PC-9 (cell line): ENCODE data around the gene GCK. TPM values are rescaled to one million over a fixed set of nuclear protein-coding genes. Genes with fewer than 3 reads are reported as not detected.

Experiments
- BruUV-seq: library from RNA; stranded (reverse); fragments of 400-500 nt; replicated peaks from 2 replicates; lab custom pipeline; 2021; lab: Mats Ljungman, UMichigan
- CTCF ChIA-PET: fragments of 300-600 bp; sonication (Branson Sonifier 250); formaldehyde crosslinking; loops from one replicate; lab custom pipeline; 2022; ENCODE audit warnings: antibody characterized with exemption; lab: Charles Lee
- POLR2A ChIA-PET: fragments of 300-600 bp; sonication (Branson Sonifier 250); formaldehyde crosslinking; loops from one replicate; lab custom pipeline; 2022; ENCODE audit warnings: antibody characterized with exemption; ENCODE audit not compliant: unreplicated experiment; lab: Charles Lee
- DNase-seq, 2 experiments: peaks; one replicate each; pipeline versions ENCODE4 v3.0.0 to v3.0.0-alpha.2; 2015 to 2022; ENCODE audit warnings: mixed read lengths in 1 of 2
- H2AFZ ChIP-seq: fragments of 200-600 bp; sonication (generic); 2 replicates; pipeline ENCODE4 v1.8.1; 2017; ENCODE audit warnings: antibody characterized with exemption
- H3F3A ChIP-seq: fragments of 200-600 bp; sonication (generic); 2 replicates; pipeline ENCODE4 v1.8.1; 2017; ENCODE audit warnings: antibody characterized with exemption, mild to moderate bottlenecking, low read depth; ENCODE audit not compliant: insufficient read depth
- H3K27ac ChIP-seq: fragments of 200-600 bp; sonication (generic); 2 replicates; pipeline ENCODE4 v1.6.1; 2016; ENCODE audit warnings: mixed run types
- H3K27me3 ChIP-seq: fragments of 200-600 bp; sonication (generic); 2 replicates; pipeline ENCODE4 v1.6.1; 2016; ENCODE audit warnings: low read depth, mixed run types; ENCODE audit not compliant: insufficient read depth
- H3K36me3 ChIP-seq: fragments of 200-600 bp; sonication (generic); 2 replicates; pipeline ENCODE4 v1.6.1; 2016; ENCODE audit warnings: low read depth, mixed run types
- H3K4me1 ChIP-seq: fragments of 200-600 bp; sonication (generic); replicated peaks from 2 replicates; pipeline ENCODE4 v1.6.1; 2016; ENCODE audit warnings: mixed run types; ENCODE audit not compliant: insufficient read depth
- H3K4me2 ChIP-seq: fragments of 200-600 bp; sonication (generic); 2 replicates; pipeline ENCODE4 v1.6.1; 2017; ENCODE audit warnings: mixed run types
- H3K4me3 ChIP-seq: fragments of 200-600 bp; sonication (generic); 2 replicates; pipeline ENCODE4 v1.6.1; 2016; ENCODE audit warnings: mixed run types
- H3K79me2 ChIP-seq: fragments of 200-600 bp; sonication (generic); 2 replicates; pipeline ENCODE4 v1.6.1; 2017; ENCODE audit warnings: low read depth, mixed run types
- H3K9me2 ChIP-seq: fragments of 200-600 bp; sonication (generic); 2 replicates; pipeline ENCODE4 v1.8.1; 2017; ENCODE audit warnings: mild to moderate bottlenecking; ENCODE audit not compliant: insufficient read depth
- H3K9me3 ChIP-seq: fragments of 200-600 bp; sonication (generic); 2 replicates; pipeline ENCODE4 v1.8.1; 2016; ENCODE audit warnings: low read depth; ENCODE audit not compliant: insufficient read depth
- H4K20me1 ChIP-seq: fragments of 200-600 bp; sonication (generic); 2 replicates; pipeline ENCODE4 v1.8.1; 2017; ENCODE audit not compliant: insufficient read depth
- EZH2 ChIP-seq: fragments of 200-600 bp; sonication (generic); IDR thresholded peaks from 2 replicates; pipeline ENCODE4 v1.8.0; 2017; ENCODE audit warnings: antibody characterized with exemption, low read depth
- intact Hi-C: fragments of 100-400 bp; cut with micrococcal nuclease; formaldehyde crosslinking; loops from one replicate; pipeline ENCODE4 v1.10.0; 2022; ENCODE audit not compliant: unreplicated experiment
- total RNA-seq: library from RNA; stranded (reverse); gene quantifications from 2 replicates; pipeline ENCODE4 v1.2.3, GENCODE V29; 2021
- TF ChIP-seq, protein P1 (sequence below): fragments of 200-600 bp; sonication (generic); conservative IDR thresholded peaks from 2 replicates; pipeline ENCODE4 v1.6.1; 2017; ENCODE audit warnings: mixed run types, antibody characterized with exemption, mild to moderate bottlenecking, moderate library complexity

The GCK gene
- total RNA-seq, 1 experiment from 2014 or later, result not detected

- TF ChIP-seq, protein P1, sequence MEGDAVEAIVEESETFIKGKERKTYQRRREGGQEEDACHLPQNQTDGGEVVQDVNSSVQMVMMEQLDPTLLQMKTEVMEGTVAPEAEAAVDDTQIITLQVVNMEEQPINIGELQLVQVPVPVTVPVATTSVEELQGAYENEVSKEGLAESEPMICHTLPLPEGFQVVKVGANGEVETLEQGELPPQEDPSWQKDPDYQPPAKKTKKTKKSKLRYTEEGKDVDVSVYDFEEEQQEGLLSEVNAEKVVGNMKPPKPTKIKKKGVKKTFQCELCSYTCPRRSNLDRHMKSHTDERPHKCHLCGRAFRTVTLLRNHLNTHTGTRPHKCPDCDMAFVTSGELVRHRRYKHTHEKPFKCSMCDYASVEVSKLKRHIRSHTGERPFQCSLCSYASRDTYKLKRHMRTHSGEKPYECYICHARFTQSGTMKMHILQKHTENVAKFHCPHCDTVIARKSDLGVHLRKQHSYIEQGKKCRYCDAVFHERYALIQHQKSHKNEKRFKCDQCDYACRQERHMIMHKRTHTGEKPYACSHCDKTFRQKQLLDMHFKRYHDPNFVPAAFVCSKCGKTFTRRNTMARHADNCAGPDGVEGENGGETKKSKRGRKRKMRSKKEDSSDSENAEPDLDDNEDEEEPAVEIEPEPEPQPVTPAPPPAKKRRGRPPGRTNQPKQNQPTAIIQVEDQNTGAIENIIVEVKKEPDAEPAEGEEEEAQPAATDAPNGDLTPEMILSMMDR, result no peak
- TF ChIP-seq EZH2, result no peak
Measured at GRCh38 chr7:44155191-44156185, 33.8 kb downstream of the GCK start.

DNA sequence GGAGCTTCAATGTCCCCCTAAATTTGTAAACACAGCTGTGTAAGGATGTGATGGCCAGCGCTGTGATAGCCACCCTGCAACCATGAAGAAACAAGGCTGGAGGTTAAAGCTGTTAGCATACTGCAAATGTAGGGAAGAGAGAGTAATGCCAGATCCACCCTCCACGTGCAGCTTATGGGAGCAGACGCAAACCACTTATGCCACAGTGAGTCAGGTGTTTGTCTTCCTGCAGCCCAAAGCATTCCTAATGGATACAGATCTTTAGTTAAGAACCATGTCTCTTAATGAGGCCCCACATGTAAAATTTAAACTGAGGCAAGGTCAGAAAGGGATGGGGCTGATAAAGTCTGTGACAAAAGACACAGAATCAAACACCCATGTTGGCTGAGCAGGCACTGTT lies 34.5 kb downstream of the GCK start:
- intact Hi-C loops, result no loop called here
- Histone ChIP-seq H3K79me2 (no peaks in the 10 kb centered on the region), H3K4me3 (no peak overlapping the region), H2AFZ (no peak overlapping the region), H3K4me1 (peaks cover 14% of the 10 kb centered on the region), H3F3A (no peaks in the 10 kb centered on the region), H3K9me2 (no peaks in the 10 kb centered on the region), H3K4me2 (no peak overlapping the region), H3K9me3 (no peaks in the 10 kb centered on the region), H4K20me1 (no peaks in the 10 kb centered on the region), H3K36me3 (no peaks in the 10 kb centered on the region), H3K27me3 (no peaks in the 10 kb centered on the region), H3K27ac (no peak overlapping the region)
- peak in 1 of 2 experiments; percentile 62 for DNase-seq
- no TSS peak for BruUV-seq
- ChIA-PET CTCF (no interaction called here), POLR2A (interaction anchor here (0.7 kb wide), 1 partner anchor 81 kb away, joined by 4 read pairs; no protein-coding TSS in a partner anchor)
- TF ChIP-seq, protein P1, result no peak
- TF ChIP-seq EZH2, result no peak

More at GRCh38 chr7:44155191-44156185, 33.8 kb downstream of the GCK start:
- no peak for DNase-seq
- ChIA-PET POLR2A (interaction anchor here (0.6 to 0.7 kb wide), 2 partner anchors 23 to 82 kb away, joined by 4 read pairs; no protein-coding TSS in a partner anchor), CTCF (no interaction called here)
- Histone ChIP-seq H3K27ac (no peak overlapping the region), H3F3A (no peaks in the 10 kb centered on the region), H3K4me3 (no peak overlapping the region), H3K79me2 (no peaks in the 10 kb centered on the region), H3K27me3 (no peaks in the 10 kb centered on the region), H2AFZ (no peak overlapping the region), H3K4me1 (peaks cover 6% of the 10 kb centered on the region), H4K20me1 (no peaks in the 10 kb centered on the region), H3K9me3 (no peaks in the 10 kb centered on the region), H3K36me3 (no peaks in the 10 kb centered on the region), H3K9me2 (no peaks in the 10 kb centered on the region), H3K4me2 (no peak overlapping the region)
- no TSS peak for BruUV-seq
- intact Hi-C loops, result no loop called here

DNA sequence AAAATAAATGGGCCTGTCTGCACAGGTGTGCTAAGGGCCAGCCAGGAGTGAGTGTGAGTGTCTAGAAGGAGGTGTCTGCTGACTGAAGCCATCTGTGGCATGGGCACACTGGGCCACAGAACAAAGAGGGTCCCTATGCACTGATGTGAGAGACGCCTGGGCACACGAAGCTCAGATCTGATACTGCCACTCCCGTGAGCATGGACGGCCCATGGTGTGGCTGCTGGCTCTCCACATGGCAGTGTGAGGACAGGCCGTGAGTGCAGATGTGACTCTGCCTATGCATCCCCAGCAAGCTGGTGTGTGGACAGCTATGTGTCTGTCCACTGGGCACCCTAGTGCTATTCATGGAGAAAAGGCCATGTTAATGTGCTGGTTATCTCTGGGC lies 35.3 kb downstream of the GCK start:
- no TSS peak for BruUV-seq
- CTCF ChIA-PET, result no interaction called here

More for the DNA sequence above, 35.3 kb downstream of the GCK start:
- Histone ChIP-seq H2AFZ (no peak overlapping the region), H3K4me1 (peaks cover 14% of the 10 kb centered on the region), H3K79me2 (no peaks in the 10 kb centered on the region), H3K4me3 (no peak overlapping the region), H3K9me2 (no peaks in the 10 kb centered on the region), H3K36me3 (no peaks in the 10 kb centered on the region), H3K27me3 (no peaks in the 10 kb centered on the region), H3K4me2 (no peak overlapping the region), H3K9me3 (no peaks in the 10 kb centered on the region), H4K20me1 (no peaks in the 10 kb centered on the region), H3F3A (no peaks in the 10 kb centered on the region), H3K27ac (no peak overlapping the region)
- TF ChIP-seq EZH2, result no peak
- TF ChIP-seq, protein P1, result no peak
- POLR2A ChIA-PET, result no interaction called here
- no peak for DNase-seq
- intact Hi-C loops, result no loop called here
